HG03457 (cell line): ENCODE results near the gene MS4A8.
"Not testable (repeated sequence)": the region's sequence is repeated elsewhere in the genome, so short reads cannot be mapped to it uniquely, and the experiment has no call there.

Source experiments
- ATAC-seq: cut with Tn5 transposase; IDR thresholded peaks from one replicate; pipeline ENCODE4 v1.9.1; 2021; ENCODE audit warnings: moderate number of reproducible peaks; ENCODE audit not compliant: unreplicated experiment

MS4A8 gene, protein sequence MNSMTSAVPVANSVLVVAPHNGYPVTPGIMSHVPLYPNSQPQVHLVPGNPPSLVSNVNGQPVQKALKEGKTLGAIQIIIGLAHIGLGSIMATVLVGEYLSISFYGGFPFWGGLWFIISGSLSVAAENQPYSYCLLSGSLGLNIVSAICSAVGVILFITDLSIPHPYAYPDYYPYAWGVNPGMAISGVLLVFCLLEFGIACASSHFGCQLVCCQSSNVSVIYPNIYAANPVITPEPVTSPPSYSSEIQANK

DNA sequence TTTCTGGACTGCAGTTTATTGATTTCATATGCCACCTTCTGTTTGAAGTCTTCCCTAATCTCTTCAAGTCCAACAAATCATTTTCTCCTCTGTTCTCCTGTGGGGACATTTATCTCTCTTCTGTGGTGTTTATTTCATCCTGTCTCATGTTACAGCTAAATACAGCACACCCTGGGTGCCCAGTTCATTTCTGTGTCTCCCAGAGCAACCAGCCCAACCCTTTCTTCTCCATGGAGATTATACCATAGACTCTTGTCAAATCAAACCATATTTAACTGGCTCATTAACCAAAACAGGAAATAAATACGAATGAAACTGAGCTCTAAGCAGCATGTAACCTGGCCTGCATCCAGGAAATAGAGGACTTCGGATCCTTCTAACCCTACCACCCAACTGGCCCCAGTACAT, at the start of gene MS4A8:
MS4A8 (plus strand) TSS at position 329 of the 408 bp plus-strand sequence. CDS start 1,249 bp downstream, outside the sequence.
- ATAC-seq, result no peak

DNA sequence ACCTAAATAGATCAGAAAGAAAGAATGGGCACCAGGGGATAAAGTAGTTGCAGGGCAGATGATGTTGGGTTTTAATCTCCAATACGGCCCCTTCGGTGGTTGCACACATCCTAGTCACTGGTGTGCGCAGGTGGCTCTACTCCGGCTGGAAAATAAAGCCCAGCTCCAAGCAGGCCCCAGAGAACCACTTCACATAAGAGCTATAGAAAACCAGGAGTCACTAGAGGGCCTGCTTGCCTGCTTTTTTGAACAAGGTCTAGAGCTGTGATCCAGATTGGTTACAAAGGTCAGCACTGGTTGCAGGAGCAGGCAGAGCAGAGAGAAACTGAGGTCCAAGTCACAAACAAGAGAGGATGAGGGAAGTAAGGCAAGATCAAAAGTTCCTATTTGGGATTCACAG, 41.5 kb upstream of the MS4A8 start:
- ATAC-seq, result no peak

DNA sequence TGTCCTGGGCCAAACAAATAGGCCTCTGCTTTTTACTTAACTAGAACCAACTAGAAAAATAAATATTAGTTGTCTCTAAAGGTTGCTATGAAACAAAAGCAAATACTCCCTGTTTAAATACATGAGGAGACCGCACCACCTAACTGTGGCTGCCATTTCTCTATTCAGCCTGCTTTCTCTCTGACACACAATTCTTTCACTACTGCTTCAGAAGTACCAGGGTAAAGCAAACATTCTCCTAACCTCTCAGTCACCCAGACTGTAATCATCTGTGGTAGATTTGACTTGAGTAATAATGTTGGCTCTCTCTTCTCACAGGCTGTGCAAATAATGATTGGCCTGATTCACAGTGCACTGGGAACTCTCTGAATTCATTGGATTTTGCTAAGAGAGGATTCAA, 41.0 kb upstream of the MS4A8 start:
- ATAC-seq, result no peak

DNA sequence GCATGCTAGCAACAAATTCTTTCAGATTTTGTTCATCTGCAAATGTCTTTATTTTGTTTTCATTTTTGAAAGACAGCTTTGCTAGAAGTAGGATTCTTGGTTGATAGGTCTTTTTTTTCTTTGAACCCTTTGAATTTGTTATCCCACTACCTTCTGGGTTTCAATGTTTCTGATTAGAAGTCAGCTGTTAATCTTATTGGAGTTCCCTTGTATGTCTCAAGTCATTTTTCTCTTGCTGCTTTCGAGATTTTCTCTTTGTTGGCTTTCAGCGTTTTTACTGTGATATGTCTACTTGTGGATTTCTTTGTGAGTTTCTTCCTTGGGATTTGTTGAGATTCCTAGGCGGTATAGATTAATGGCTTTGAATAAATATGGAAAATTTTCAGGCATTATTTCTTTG, 27.2 kb upstream of the MS4A8 start:
- no peak for ATAC-seq

DNA sequence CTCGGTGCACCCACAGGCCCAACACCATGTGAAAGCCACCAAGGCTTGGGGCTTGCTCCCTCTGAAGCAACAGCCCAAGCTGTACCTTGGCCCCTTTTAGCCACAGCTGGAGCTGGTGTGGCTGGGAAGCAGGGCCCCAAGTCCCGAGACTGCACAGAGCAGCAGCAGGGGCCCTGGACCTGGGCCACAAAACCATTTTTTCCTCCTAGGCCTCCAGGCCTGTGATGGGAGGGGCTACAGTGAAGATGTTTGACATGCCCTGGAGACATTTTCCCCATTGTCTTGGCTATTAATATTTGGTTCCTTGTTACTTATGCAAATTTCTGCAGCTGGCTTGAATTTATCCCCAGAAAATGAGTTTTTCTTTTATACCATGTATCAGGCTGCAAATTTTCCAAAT, 21.2 kb upstream of the MS4A8 start:
- not testable (repeated sequence) for ATAC-seq

DNA sequence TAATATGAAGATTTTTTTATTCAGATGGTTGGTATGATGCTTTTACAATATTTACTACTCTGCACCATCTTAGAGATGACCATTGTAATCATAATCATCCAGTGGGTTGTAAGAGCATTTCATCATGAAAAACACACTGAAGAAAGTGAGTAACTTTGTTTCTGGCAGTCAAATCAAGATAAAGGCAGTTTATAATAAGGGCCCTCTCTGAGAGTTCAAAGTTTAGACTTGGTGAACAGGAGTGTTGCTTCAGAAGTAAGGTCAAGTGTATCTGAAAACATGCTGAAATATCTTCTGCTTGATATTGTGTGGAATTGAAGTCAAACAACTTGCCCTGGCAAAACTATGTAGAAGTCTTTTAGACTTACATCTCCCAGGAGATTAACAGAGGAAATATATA, 19.5 kb upstream of the MS4A8 start:
- no peak for ATAC-seq

DNA sequence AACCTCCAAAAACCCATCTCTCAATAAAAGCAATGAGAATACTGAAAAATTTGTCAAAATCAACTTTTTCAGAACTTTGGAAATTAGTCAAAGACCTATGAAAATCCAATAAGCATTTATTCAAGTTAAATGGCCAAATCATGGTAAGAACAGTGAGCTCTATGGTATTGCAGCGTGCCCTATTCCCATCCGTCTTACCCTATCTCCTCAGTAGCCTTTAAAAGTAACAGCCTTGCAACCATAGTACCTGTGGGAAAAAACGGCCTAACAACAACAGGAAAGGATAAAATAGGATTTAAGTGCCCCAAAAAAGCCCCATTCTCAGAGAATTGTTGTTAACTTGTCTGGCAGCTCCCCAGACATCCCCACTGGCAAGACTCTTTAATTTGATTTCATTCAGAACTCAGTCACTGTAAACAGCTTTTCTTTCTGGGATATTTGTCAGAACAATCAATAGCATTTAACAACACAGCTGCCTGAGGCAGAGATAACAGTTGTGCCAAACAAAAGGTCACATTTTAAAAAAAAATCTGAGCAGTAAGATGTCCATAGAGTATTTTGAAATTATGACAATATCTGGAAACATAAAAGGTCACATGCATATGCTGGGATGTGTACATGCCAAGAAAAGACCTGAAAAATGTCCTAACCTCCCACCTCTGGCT, 18.8 kb upstream of the MS4A8 start:
- no peak for ATAC-seq

DNA sequence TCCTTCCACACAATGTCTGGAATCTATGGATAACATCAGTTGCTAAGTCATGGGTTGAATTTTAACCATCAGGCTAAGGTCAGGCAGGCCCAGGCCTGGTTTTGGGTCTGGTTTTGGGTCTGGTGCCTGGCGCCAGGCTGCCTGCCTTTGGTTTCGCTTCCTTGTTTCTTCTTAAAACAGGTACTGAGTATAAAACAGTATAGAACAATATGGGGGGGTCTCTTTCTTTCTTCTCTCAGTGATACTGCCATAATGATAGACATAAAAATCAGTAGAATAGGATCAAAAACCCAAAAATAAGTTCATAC, 14.9 kb upstream of the MS4A8 start:
- not testable (repeated sequence) for ATAC-seq

DNA sequence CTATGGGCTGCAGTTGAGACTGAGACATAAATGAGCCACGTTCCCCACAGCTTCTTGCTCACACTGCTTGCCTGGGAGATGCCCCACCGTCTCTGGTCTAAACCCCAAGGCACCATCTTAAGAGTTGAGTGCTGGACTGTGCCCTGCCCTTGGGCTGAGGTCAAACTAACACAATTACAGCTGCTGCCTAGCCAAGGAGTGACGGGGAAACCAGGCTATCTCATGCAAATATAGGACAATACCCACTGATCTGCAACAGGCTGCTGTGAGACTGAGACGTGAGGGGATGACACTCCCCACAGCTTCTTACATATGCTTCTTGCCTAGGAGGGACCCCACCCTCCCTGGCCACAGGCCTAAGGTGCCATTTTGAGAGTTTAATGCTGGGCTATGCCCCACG, 7.8 kb upstream of the MS4A8 start:
- no peak for ATAC-seq

DNA sequence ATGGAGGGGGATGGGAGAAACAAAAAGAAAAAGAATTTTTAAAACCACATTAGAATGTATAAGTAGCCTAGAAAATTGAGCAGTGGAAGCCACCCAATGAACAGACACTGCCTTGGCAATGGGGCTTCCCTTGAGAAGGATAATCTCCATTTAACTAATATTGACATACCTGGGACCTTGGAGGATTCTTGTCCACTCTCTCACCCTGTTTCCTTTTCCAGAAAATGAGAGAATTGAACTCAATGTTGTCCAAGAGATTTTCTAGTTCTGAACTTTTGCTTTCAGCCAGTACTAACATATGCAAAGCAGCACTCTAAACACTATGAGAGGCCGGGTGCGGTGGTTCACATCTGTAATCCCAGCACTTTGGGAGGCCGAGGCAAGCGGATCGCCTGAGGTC, 524 bp downstream of the MS4A8 start:
- ATAC-seq, result no peak

DNA sequence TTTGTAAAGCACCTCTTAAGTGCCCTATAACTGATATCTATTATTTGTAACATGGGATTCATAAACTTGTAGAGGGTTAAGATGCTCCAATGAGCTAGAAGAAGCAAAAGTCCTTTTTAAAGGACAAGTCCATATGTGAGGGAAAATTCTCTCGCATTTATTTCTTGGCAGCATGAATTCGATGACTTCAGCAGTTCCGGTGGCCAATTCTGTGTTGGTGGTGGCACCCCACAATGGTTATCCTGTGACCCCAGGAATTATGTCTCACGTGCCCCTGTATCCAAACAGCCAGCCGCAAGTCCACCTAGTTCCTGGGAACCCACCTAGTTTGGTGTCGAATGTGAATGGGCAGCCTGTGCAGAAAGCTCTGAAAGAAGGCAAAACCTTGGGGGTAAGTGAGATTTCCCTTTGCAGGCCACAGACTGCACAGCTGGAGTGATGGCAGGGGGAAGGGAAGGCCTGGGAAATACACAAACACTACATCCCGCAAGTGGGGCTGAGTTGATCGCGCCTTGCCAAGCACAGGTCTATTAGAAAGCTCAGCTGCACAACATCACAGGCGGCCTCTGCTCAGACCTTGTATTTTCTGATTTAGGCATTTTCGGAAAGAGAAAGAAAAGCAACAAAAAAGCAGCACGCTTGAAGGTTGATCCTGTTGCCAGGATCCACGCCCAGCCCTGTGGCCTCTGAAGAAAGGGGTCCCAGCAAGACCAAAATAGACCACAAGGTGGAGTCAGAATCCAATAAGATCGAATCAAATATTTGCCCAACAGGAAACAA, 1.5 kb downstream of the MS4A8 start:
- no peak for ATAC-seq

DNA sequence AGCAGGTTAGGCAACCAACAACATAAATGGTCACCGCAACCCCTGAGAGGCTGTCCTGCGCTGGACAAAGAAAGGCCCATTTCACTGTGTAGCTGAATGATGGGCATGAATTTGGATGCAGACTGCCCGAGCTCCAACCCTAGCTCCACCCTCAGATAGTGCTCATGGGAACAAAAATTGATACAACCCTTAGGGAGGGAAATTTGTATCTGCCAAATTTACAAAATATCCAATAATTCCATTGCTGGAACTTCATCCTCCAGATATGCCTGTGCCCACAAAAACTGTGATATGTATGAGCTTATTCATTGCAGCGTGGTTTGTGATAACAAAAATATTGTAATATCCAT, 2.0 kb downstream of the MS4A8 start:
- ATAC-seq, result no peak

DNA sequence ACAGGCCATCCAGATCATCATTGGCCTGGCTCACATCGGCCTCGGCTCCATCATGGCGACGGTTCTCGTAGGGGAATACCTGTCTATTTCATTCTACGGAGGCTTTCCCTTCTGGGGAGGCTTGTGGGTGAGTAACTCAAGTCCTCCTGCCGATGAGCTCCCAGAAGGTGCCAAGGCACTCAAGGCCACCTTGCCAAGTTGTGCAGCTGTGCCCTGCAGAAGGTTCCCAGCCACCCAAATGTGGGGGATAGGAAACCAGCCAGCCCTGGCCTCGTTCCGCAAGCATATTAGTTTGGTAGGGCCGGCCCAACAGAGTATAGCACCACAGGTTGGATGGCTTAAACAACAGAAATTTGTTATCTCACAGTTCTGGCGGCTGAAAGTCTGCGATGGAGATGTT, 4.0 kb downstream of the MS4A8 start:
- ATAC-seq, result no peak

DNA sequence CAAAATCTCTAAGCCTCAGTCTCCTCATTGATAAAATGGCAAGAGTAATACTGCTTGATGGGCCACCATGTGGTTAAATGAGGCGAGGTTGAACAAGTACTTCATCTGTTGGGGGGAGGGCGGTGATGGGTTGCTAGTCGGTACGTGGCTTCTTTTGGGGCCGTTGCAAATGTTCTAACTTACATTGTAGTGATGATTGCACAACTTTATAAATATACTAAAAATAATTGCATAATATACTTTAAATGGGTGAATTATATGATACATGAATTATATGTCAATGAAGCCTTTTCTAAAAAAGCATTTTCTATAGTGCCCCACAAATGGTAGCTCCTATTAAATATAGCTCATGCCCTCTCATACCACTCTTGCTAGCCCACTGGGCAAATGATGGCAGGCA, 6.5 kb downstream of the MS4A8 start:
- no peak for ATAC-seq

DNA sequence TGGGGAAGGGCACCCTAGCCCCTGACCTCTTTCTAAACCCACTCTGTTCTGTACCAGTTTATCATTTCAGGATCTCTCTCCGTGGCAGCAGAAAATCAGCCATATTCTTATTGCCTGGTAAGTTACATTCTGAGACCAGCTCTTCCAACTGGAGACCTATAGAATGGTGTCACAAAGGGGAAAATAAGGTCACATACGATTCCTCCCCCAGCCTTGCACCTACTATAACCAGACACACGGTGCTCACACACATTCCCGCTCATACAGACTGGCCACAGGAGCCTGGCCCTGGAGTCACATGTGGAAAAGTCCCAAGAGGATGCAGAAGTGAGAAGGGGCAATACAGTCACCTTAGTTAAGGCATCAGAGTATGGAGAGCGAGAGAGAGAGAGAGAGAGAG, 7.5 kb downstream of the MS4A8 start:
- ATAC-seq, result no peak

DNA sequence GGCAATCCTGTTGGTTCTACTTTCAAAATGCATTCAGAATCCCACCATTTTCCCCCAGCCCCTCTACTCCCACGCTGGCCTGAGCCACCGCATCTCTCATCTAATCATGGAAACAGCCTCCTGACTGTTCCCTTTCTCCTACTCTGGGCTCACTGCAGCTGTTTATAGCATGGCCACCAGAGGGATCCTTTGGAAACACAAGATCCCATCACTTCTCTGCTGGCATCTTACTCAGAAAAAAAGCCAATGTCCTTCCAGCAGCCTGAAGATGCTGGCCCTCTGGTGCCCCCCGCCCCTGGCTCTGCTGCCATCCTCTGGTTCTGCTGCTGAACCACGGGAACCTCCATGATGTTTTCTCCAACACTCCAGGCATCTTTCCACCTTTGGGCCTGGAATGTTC, 11.1 kb downstream of the MS4A8 start:
- no peak for ATAC-seq

DNA sequence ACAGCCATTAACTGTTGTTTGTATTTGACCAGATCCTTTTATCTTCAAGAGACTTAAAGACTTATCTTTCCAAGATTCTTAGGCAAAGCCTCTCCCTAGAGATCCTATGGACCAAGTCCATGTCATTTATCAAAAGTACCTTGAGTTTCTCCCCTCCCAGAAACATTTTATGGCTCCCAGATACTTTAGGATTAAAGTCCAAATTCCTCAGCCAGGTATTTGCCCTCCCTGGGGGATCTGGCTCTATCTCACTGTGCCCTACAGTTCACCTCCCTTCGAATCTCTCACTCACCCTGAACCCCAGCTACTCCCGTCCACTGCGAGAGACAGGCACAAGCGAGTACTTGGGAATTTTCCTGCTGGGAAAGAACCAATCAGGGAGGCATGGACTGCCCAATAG, 11.9 kb downstream of the MS4A8 start:
- ATAC-seq, result no peak

DNA sequence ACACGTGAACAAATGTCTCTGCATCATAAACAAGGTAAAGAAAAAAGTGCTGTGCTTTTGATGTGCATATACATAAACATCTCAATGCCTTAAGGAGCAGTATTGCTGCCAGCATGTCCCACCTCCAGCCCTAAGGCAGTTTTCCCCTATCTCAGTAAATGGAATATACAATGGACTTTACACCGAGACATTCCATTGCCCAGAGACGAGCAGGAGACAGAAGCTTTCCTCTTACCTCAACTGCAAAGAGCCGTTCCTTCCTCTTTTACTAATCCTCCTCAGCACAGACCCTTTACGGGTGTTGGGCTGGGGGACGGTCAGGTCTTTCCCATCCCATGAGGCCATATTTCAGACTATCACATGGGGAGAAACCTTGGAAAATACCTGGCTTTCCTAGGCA, 14.0 kb downstream of the MS4A8 start:
- not testable (repeated sequence) for ATAC-seq

DNA sequence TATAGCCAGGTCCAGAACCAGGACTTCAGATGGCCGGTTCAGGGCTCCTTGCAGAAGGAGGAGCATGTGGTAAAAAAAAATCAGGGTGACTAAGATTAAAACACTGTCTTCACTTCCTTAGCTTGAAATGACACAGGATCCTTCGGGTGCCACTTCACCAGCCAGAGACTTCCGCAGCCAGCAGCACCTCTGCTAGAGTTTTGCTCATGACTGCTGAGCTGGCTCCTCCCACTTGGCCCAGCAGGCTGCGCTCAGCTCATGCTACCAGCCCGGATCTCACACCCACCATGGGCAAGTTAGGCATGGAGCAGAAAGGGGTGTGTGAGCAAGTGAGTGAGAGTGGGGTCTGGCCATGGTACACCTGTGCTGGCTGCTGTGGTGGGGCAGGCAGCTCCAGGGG, 18.5 kb downstream of the MS4A8 start:
- ATAC-seq, result no peak

DNA sequence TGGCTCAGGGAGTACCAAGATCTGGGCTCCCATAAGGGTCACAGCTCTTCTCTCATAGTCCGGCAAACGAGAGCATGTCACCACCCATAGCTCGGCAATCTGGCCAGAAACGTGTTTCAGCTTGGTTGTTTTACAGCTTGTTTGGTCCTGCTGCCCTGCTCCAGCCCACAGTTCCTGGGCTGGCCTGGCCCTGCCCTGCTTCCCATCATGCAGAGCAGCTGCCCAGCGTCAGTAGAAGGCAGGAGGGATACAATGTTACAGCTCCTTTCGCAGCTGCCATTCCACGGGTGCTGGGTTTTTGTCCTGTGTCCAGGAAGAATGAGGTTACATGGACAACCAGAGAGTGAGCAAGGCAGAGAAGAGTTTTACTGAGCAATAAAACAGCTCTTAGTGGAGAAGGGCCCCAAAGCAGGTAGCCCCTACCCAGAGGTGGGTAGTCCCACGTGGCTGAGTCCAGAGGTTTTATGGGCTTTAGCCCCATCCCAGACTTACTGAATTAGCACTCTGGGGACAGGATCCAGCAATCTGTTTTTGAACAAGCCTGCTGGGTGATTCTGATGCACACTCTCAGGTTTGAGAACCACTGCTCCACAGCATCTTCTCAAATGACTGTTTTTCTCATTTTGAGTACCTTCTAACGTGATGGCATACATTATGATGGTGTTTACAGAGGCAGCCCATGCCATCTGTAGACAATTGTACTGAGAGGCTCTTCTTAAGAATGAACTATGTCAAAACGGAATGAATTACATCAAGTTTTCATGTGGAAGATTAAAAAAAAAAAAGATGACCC, 19.3 kb downstream of the MS4A8 start:
- ATAC-seq, result no peak

DNA sequence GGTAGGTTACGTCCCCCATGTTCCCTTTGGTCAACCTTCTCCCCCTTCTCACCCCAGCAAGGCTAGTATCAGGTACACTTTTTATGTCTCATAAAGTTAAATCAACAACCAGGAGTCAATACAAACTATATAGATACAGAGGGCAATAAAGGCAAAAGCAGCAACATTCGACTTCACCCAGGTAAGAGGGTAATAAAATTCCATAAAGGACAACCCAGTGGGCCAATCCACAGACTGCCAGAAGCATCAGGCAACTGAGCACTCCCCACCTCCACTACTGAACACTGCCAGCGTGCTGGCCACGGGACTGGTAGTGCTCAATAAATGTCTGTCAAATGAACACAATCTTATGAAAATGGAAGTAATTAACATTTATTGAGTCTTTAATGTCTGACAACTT, 20.0 kb downstream of the MS4A8 start:
- ATAC-seq, result no peak

DNA sequence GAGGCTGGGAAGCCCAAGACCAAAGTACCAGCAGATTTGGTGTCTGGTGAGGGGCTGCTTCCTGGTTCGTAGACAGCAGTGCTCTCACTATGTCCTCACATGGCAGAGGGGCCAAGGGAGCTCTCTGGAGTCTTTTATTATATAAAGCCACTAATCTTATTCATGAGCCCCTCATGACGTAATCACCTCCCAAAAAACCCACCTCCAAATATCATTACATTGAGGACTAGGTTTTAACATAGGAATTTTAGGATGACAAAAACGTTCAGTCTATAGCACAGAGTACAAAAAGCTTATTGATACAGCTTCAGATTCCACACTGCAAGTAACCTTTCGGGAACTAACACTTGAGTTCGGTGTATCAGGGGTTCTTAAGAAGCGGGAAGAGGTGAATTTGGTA, 21.0 kb downstream of the MS4A8 start:
- no peak for ATAC-seq
